Cardiac muscle cell (in vitro differentiated cells and primary cell): ENCODE results near the gene SPEM1. TPM values are rescaled to one million over a fixed set of nuclear protein-coding genes. Genes with fewer than 3 reads are reported as not detected.

Experiments used
- DNase-seq, 2 donors: peaks; one replicate each; pipeline versions ENCODE4 v3.0.0 to v3.0.0-alpha.2; 2010 to 2017; ENCODE audit warnings: low read depth in 1 of 2, low spot score in 1 of 2
- H3K27ac ChIP-seq: fragments of 200-600 bp; sonication (generic); 2 replicates; pipeline ENCODE4 v1.5.1; 2016
- H3K27me3 ChIP-seq: fragments of 200-600 bp; sonication (generic); 2 replicates; pipeline ENCODE4 v1.6.0; 2016; ENCODE audit warnings: control low read depth
- H3K36me3 ChIP-seq: fragments of 200-600 bp; sonication (generic); 2 replicates; pipeline ENCODE4 v1.5.1; 2016; ENCODE audit warnings: control low read depth
- H3K4me1 ChIP-seq: fragments of 200-600 bp; sonication (generic); 2 replicates; pipeline ENCODE4 v1.8.1; 2017; ENCODE audit warnings: low read depth, mild to moderate bottlenecking, mixed run types
- H3K4me3 ChIP-seq: fragments of 200-600 bp; sonication (generic); 2 replicates; pipeline ENCODE4 v1.5.1; 2016; ENCODE audit warnings: mild to moderate bottlenecking
- H3K9me3 ChIP-seq: fragments of 200-600 bp; sonication (generic); 2 replicates; pipeline ENCODE4 v1.5.1; 2017; ENCODE audit warnings: low read depth, mild to moderate bottlenecking, control low read depth
- CTCF ChIP-seq: IDR thresholded peaks from 2 replicates; pipeline ENCODE4 v1.5.1; 2012; ENCODE audit warnings: low read depth, mild to moderate bottlenecking, low read length
- polyA plus RNA-seq: library from polyadenylated mRNA; unstranded; fragments of >200 nt; fragmentation: Nextera tagmentation; extraction: Ambion mirVana; gene quantifications from 2 replicates; pipeline ENCODE4 v1.2.1, GENCODE V29; 2016
- total RNA-seq: library from RNA; depleted of rRNA; stranded (reverse); fragments of >200 nt; gene quantifications from 2 replicates; pipeline ENCODE4 v1.2.3, GENCODE V29; 2016

The SPEM1 gene
- total and polyA plus RNA-seq, 2 experiments from 2014 or later = not detected

GRCh38 chr17:7445619-7445968 lies 25.5 kb downstream of the SPEM1 start:
- Histone ChIP-seq H3K4me1 (peaks cover 13% of the 10 kb centered on the region), H3K9me3 (no peaks in the 10 kb centered on the region), H3K36me3 (no peaks in the 10 kb centered on the region), H3K4me3 (peak overlapping the region; percentile 28), H3K27ac (peak overlapping the region; percentile 47), H3K27me3 (no peaks in the 10 kb centered on the region)
- TF ChIP-seq CTCF = no peak
- DNase-seq = peak in 1 of 2 donors; percentile 85

GRCh38 chr17:7448461-7448860 lies 28.3 kb downstream of the SPEM1 start:
- no peak for TF ChIP-seq CTCF
- DNase-seq = no peak
- Histone ChIP-seq H3K27me3 (no peaks in the 10 kb centered on the region), H3K27ac (no peak overlapping the region), H3K4me3 (no peak overlapping the region), H3K36me3 (no peaks in the 10 kb centered on the region), H3K9me3 (no peaks in the 10 kb centered on the region), H3K4me1 (peaks cover 6% of the 10 kb centered on the region)

- Histone ChIP-seq H3K36me3 (no peaks in the 10 kb centered on the region), H3K4me1 (no peaks in the 10 kb centered on the region), H3K9me3 (no peaks in the 10 kb centered on the region), H3K27ac (no peak overlapping the region), H3K4me3 (no peak overlapping the region), H3K27me3 (no peaks in the 10 kb centered on the region)
- DNase-seq = no peak
- no peak for TF ChIP-seq CTCF
Observed at GRCh38 chr17:7459961-7460545, 39.9 kb downstream of the SPEM1 start.

GRCh38 chr17:7460850-7461660 lies 40.9 kb downstream of the SPEM1 start:
- no peak overlapping the region for H3K4me3 ChIP-seq
- no peaks in the 10 kb centered on the region for H3K27me3 ChIP-seq
- no peaks in the 10 kb centered on the region for H3K4me1 ChIP-seq
- H3K9me3 ChIP-seq = no peaks in the 10 kb centered on the region
- no peak for TF ChIP-seq CTCF
- no peak overlapping the region for H3K27ac ChIP-seq
- H3K36me3 ChIP-seq = peaks cover 3% of the 10 kb centered on the region
- no peak for DNase-seq

GRCh38 chr17:7462474-7463371 lies 42.6 kb downstream of the SPEM1 start:
- Histone ChIP-seq H3K4me3 (no peak overlapping the region), H3K36me3 (peaks cover 3% of the 10 kb centered on the region), H3K9me3 (no peaks in the 10 kb centered on the region), H3K4me1 (no peaks in the 10 kb centered on the region), H3K27me3 (no peaks in the 10 kb centered on the region), H3K27ac (peak overlapping the region; percentile 54)
- no peak for DNase-seq
- TF ChIP-seq CTCF = no peak
